Peyer's patch (tissue), 4 donors: ENCODE data around the gene PRR3.

Experiments
- CTCF ChIP-seq, 6 experiments: fragments of 450-650 bp in 4 of 6; fragments of 200-600 bp in 2 of 6; sonication (generic) in 1 of 6; IDR thresholded peaks; one replicate each; pipeline ENCODE4 v1.5.1; 2017 to 2019; ENCODE audit warnings: antibody characterized with exemption in 6 of 6, mild to moderate bottlenecking in 3 of 6, moderate library complexity in 1 of 6
- POLR2A ChIP-seq, 2 donors: fragments of 450-650 bp; IDR thresholded peaks; one replicate each; pipeline ENCODE4 v1.5.1; 2017; ENCODE audit warnings: antibody characterized with exemption in 2 of 2, mild to moderate bottlenecking in 2 of 2, moderate library complexity in 2 of 2

- TF ChIP-seq POLR2A (IDR thresholded peaks at IDR 0.05) (no peak), CTCF (IDR thresholded peaks at IDR 0.05) (no peak)
Measured at GRCh38 chr6:30537931-30538330, 19.2 kb upstream of the PRR3 start.
